Body of pancreas (tissue), 4 donors: ENCODE results near the gene HSF2BP. TPM values are rescaled to one million over a fixed set of nuclear protein-coding genes. Genes with fewer than 3 reads are reported as not detected.

Experiments
- ATAC-seq: fragments of 150-250 bp; one replicate; pipeline ENCODE4 v1.9.1; 2016
- DNase-seq, 4 donors: peaks; one replicate each; pipeline ENCODE4 v3.0.0-alpha.2; 2019
- H3K27ac ChIP-seq, 4 donors: fragments of 200-600 bp; sonication (generic); 1 replicate in 3 of 4; 2 replicates in 1 of 4; pipeline versions ENCODE4 v1.5.1 to v1.6.1; 2016 to 2019; ENCODE audit warnings: mild to moderate bottlenecking in 1 of 4, mixed read lengths in 1 of 4, moderate library complexity in 1 of 4
- H3K27me3 ChIP-seq, 2 donors: fragments of 200-600 bp; sonication (generic); one replicate each; pipeline ENCODE4 v1.6.0; 2016; ENCODE audit warnings: mild to moderate bottlenecking in 1 of 2
- H3K36me3 ChIP-seq, 2 donors: fragments of 200-600 bp; sonication (generic); replicated peaks in 1 of 2; 2 replicates each; pipeline ENCODE4 v1.5.1; 2016; ENCODE audit warnings: low read depth in 2 of 2; ENCODE audit not compliant: insufficient read depth in 1 of 2
- H3K4me1 ChIP-seq: fragments of 200-600 bp; sonication (generic); one replicate; pipeline ENCODE4 v1.6.0; 2016
- H3K4me3 ChIP-seq, 2 donors: fragments of 200-600 bp; sonication (generic); 1 replicate in 1 of 2; 2 replicates in 1 of 2; pipeline ENCODE4 v1.5.1; 2016 to 2019
- H3K9me3 ChIP-seq, 3 donors: fragments of 200-600 bp; sonication (generic); 1 replicate in 2 of 3; 2 replicates in 1 of 3; pipeline ENCODE4 v1.5.1; 2016
- POLR2A ChIP-seq, 3 donors: fragments of 450-650 bp; IDR thresholded peaks; one replicate each; pipeline ENCODE4 v1.6.1; 2016; ENCODE audit warnings: antibody characterized with exemption in 3 of 3, mild to moderate bottlenecking in 2 of 3
- WGBS, 2 donors: methylation state at CpG; one replicate each; pipeline ENCODE4 v1.1.5; 2017; 5-methylcytosine and 5-hydroxymethylcytosine counted together
- intact Hi-C: fragments of 100-400 bp; cut with DNase I; formaldehyde crosslinking; loops from one replicate; pipeline ENCODE4 v1.15.1; 2023
- total RNA-seq, 2 donors: library from RNA; depleted of rRNA; stranded (reverse); fragments of >200 nt; gene quantifications; one replicate each; pipeline ENCODE4 v1.1.0, GENCODE V29; 2016
- TF ChIP-seq, protein P1 (sequence below), 7 experiments: fragments of 450-650 bp in 4 of 7; fragments of 200-600 bp in 3 of 7; sonication (generic) in 3 of 7; IDR thresholded peaks; one replicate each; pipeline ENCODE4 v1.5.1; 2016 to 2019; ENCODE audit warnings: antibody characterized with exemption in 7 of 7

Gene HSF2BP
- total RNA-seq, 2 donors from 2014 or later: 3.1 to 4.3 TPM

DNA sequence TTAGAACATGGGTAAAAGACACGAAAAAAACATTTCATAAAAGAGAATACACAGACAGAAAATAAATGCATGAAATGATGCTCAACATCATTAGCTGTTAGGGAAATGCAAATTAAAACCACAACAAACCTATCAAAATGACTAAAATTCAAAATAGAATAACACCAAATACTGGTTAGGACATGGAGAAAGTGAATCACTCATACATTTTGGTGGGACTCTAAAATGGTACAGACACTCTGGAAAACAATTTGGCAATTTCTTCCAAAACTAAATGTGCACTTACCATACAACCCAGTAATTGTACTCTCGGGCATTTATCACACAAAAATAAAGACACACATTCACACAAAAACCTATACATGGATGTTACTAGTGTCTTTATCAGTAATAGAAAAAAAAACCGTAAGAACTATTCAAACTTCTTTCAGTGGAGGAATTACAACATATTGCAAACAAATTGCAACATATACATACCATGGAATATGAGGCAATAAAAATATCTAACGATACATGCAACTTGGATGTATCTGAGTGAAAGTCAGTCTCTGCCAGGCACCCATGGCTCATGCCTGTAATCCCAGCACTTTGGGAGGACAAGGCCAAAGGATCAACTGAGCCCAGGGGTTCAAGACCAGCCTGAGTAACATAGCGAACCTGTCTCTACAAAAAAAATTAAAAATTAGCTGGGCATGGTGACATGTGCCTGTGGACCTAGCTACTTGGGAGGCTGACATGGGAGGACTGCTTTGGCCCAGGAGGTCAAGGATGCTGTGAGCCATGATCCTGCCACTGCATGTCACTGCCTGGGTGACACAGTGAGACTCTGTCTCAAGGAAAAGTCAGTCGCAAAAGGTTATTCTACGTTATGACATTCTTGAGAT lies 19.6 kb downstream of the HSF2BP start:
- Histone ChIP-seq H3K36me3 (no peaks in the 10 kb centered on the region), H3K4me3 (no peak overlapping the region), H3K4me1 (peaks cover 7% of the 10 kb centered on the region), H3K27ac (no peak overlapping the region), H3K27me3 (no peaks in the 10 kb centered on the region), H3K9me3 (no peaks in the 10 kb centered on the region)
- ATAC-seq (no peak), DNase-seq (no peak)
- intact Hi-C loops: no loop called here
- TF ChIP-seq POLR2A (IDR thresholded peaks at IDR 0.05): no peak
- TF ChIP-seq, protein P1, sequence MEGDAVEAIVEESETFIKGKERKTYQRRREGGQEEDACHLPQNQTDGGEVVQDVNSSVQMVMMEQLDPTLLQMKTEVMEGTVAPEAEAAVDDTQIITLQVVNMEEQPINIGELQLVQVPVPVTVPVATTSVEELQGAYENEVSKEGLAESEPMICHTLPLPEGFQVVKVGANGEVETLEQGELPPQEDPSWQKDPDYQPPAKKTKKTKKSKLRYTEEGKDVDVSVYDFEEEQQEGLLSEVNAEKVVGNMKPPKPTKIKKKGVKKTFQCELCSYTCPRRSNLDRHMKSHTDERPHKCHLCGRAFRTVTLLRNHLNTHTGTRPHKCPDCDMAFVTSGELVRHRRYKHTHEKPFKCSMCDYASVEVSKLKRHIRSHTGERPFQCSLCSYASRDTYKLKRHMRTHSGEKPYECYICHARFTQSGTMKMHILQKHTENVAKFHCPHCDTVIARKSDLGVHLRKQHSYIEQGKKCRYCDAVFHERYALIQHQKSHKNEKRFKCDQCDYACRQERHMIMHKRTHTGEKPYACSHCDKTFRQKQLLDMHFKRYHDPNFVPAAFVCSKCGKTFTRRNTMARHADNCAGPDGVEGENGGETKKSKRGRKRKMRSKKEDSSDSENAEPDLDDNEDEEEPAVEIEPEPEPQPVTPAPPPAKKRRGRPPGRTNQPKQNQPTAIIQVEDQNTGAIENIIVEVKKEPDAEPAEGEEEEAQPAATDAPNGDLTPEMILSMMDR (IDR thresholded peaks at IDR 0.05): no peak
- WGBS, 2 donors: 45 to 50% methylated on average over 7 of the region's 7 CpGs

DNA sequence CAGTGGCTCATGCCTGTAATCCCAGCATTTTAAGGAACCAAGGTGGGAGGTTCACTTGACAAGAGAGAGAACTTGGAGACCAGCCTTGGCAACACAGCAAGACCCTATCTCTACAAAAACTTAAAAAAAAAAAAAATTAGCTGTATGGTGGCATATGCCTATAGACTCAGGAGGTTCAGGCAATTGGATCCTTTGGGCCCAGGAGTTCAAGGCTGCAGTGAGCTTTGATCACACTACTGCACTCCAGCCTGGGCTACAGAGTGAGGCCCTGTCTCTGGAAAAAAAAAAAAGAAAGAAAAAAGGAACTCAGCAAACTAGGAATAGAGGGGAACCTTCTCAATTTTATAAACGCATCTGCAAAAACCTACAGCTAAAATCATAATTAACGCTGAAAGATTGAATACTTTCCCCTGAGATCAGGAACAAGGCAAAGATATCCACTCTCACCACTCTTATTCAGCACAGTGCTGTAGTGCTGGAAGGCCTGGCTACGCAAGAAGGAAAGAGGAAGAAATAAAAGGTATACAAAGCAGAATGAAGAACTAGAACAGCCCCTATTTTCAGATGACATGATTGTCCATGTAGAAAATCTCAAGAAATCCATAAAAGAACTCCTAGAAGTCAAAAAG lies 21.6 kb downstream of the HSF2BP start:
- Histone ChIP-seq H3K36me3 (no peaks in the 10 kb centered on the region), H3K27ac (no peak overlapping the region), H3K4me1 (peaks cover 7% of the 10 kb centered on the region), H3K27me3 (no peaks in the 10 kb centered on the region), H3K9me3 (no peaks in the 10 kb centered on the region), H3K4me3 (no peak overlapping the region)
- whole genome bisulfite sequencing, 2 donors: 91 to 96% methylated on average over 3 of the region's 3 CpGs
- TF ChIP-seq, protein P1 (IDR thresholded peaks at IDR 0.05): no peak
- no peak for TF ChIP-seq POLR2A (IDR thresholded peaks at IDR 0.05)
- intact Hi-C loops: no loop called here
- ATAC-seq (no peak), DNase-seq (no peak)

DNA sequence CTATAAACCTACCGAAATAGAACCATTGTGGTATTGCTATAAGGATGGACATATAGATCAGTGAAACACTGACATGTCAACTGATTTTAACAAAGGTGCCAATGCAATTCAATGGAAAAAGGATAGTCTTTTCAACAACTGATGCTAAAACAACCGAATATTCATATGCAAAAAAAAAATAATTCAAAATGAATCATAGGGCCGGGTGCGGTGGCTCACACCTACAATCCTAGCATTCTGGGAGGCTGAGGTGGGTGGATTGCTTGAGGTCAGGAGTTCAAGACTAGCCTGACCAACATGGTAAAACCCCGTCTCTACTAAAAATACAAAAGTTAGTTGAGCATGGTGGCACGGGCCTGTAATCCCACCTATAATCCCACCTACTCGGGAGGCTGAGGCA lies 23.9 kb downstream of the HSF2BP start:
- H3K4me3 ChIP-seq: no peak overlapping the region
- TF ChIP-seq, protein P1 (IDR thresholded peaks at IDR 0.05): no peak
- TF ChIP-seq POLR2A (IDR thresholded peaks at IDR 0.05): no peak
- no peaks in the 10 kb centered on the region for H3K27me3 ChIP-seq
- ATAC-seq (no peak), DNase-seq (no peak)
- H3K9me3 ChIP-seq: no peaks in the 10 kb centered on the region
- 81 to 84% methylated on average over 7 of the region's 7 CpGs for WGBS, 2 donors
- H3K27ac ChIP-seq: no peak overlapping the region
- peaks cover 7% of the 10 kb centered on the region for H3K4me1 ChIP-seq
- intact Hi-C loops: no loop called here
- H3K36me3 ChIP-seq: no peaks in the 10 kb centered on the region

DNA sequence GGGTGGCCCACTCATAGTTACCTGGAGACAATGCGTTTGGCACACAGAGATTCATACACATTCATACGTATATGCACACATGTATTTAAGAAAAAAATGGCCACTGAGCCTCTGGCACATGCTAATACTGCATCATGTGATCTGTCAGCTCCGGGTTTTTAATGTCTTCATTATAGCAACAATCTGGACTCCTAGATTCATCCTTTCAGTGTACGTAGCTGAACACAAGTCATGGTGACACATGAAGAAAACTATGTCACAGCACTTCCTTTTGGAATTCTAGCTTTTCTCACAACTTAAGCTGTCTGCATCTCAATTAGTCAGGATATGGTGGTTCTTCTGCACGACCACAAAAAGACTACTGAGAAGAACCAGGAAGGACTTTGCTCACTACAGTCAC lies 24.7 kb downstream of the HSF2BP start:
- Histone ChIP-seq H3K9me3 (no peaks in the 10 kb centered on the region), H3K4me3 (no peak overlapping the region), H3K4me1 (no peaks in the 10 kb centered on the region), H3K27me3 (no peaks in the 10 kb centered on the region), H3K27ac (no peak overlapping the region), H3K36me3 (no peaks in the 10 kb centered on the region)
- ATAC-seq (no peak), DNase-seq (no peak)
- WGBS, 2 donors: 70% methylated on average over 5 of the region's 5 CpGs
- intact Hi-C loops: no loop called here
- no peak for TF ChIP-seq POLR2A (IDR thresholded peaks at IDR 0.05)
- TF ChIP-seq, protein P1 (IDR thresholded peaks at IDR 0.05): no peak
